DOHH2 (cell line): ENCODE data around the gene MKLN1.

Experiments used
- H3F3A ChIP-seq: fragments of 200-600 bp; sonication (generic), shearing (Covaris generic); 2 replicates; pipeline ENCODE4 v1.6.0; 2016; ENCODE audit warnings: antibody characterized with exemption, mild to moderate bottlenecking; ENCODE audit not compliant: control insufficient read depth, insufficient read depth
- H3K27ac ChIP-seq: fragments of 200-600 bp; sonication (generic); 2 replicates; pipeline ENCODE4 v1.5.1; 2014; ENCODE audit warnings: low read depth, mild to moderate bottlenecking, low read length, moderate library complexity
- H3K27me3 ChIP-seq: fragments of 200-600 bp; sonication (generic); 2 replicates; pipeline ENCODE4 v1.6.1; 2014; ENCODE audit warnings: mild to moderate bottlenecking, low read length, mixed read lengths; ENCODE audit not compliant: control insufficient read depth
- H3K36me3 ChIP-seq: fragments of 200-600 bp; sonication (generic); 2 replicates; pipeline ENCODE4 v1.6.1; 2014; ENCODE audit warnings: mild to moderate bottlenecking, low read length, moderate library complexity, mixed read lengths; ENCODE audit not compliant: control insufficient read depth
- H3K4me1 ChIP-seq: fragments of 200-600 bp; sonication (generic); 2 replicates; pipeline ENCODE4 v1.6.1; 2014; ENCODE audit warnings: mild to moderate bottlenecking, low read length, mixed read lengths; ENCODE audit not compliant: control insufficient read depth
- H3K4me2 ChIP-seq: fragments of 200-600 bp; sonication (generic); 2 replicates; pipeline ENCODE4 v1.6.0; 2014; ENCODE audit warnings: mild to moderate bottlenecking, low read length, moderate library complexity
- H3K4me3 ChIP-seq: fragments of 200-600 bp; sonication (generic); 2 replicates; pipeline ENCODE4 v1.5.1; 2014; ENCODE audit warnings: mild to moderate bottlenecking, low read length, mixed read lengths
- H3K79me2 ChIP-seq: fragments of 200-600 bp; sonication (generic); 2 replicates; pipeline ENCODE4 v1.6.1; 2014; ENCODE audit warnings: mild to moderate bottlenecking, low read length, mixed read lengths; ENCODE audit not compliant: control insufficient read depth
- H3K9me2 ChIP-seq: fragments of 200-600 bp; sonication (generic); replicated peaks from 2 replicates; pipeline ENCODE4 v1.6.1; 2014; ENCODE audit warnings: mild to moderate bottlenecking, low read length, mixed read lengths; ENCODE audit not compliant: control insufficient read depth
- H3K9me3 ChIP-seq: fragments of 200-600 bp; sonication (generic); 2 replicates; pipeline ENCODE4 v1.6.1; 2014; ENCODE audit warnings: antibody characterized with exemption, low read length, mixed read lengths; ENCODE audit not compliant: control insufficient read depth, insufficient read depth
- H4K20me1 ChIP-seq: fragments of 200-600 bp; sonication (generic); 2 replicates; pipeline ENCODE4 v1.6.0; 2014; ENCODE audit warnings: low read depth, mild to moderate bottlenecking, antibody characterized with exemption, low read length, moderate library complexity; ENCODE audit not compliant: control insufficient read depth, insufficient read depth
- EZH2phosphoT487 ChIP-seq: fragments of 200-600 bp; sonication (generic); IDR thresholded peaks from 2 replicates; pipeline ENCODE4 v1.6.1; 2017; ENCODE audit warnings: borderline replicate concordance, mild to moderate bottlenecking, antibody characterized with exemption, low read length, moderate library complexity, mixed read lengths
- TF ChIP-seq, protein P1 (sequence below): fragments of 200-600 bp; sonication (generic); IDR thresholded peaks from one replicate; pipeline ENCODE4 v1.5.1; 2014; ENCODE audit warnings: antibody characterized with exemption, mild to moderate bottlenecking, low read depth, low read length; ENCODE audit not compliant: poor library complexity, severe bottlenecking

MKLN1 gene

GRCh38 chr7:131338691-131339390 lies 11.2 kb downstream of the MKLN1 start:
- peaks cover 66% of the 10 kb centered on the region for H3K36me3 ChIP-seq
- H3K4me2 ChIP-seq = no peak overlapping the region
- H3K4me1 ChIP-seq = no peaks in the 10 kb centered on the region
- no peak overlapping the region for H3K4me3 ChIP-seq
- H3K79me2 ChIP-seq = peaks cover 100% of the 10 kb centered on the region
- TF ChIP-seq, protein P1, sequence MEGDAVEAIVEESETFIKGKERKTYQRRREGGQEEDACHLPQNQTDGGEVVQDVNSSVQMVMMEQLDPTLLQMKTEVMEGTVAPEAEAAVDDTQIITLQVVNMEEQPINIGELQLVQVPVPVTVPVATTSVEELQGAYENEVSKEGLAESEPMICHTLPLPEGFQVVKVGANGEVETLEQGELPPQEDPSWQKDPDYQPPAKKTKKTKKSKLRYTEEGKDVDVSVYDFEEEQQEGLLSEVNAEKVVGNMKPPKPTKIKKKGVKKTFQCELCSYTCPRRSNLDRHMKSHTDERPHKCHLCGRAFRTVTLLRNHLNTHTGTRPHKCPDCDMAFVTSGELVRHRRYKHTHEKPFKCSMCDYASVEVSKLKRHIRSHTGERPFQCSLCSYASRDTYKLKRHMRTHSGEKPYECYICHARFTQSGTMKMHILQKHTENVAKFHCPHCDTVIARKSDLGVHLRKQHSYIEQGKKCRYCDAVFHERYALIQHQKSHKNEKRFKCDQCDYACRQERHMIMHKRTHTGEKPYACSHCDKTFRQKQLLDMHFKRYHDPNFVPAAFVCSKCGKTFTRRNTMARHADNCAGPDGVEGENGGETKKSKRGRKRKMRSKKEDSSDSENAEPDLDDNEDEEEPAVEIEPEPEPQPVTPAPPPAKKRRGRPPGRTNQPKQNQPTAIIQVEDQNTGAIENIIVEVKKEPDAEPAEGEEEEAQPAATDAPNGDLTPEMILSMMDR = no peak
- TF ChIP-seq EZH2phosphoT487 = no peak
- no peak overlapping the region for H3K27ac ChIP-seq
- no peaks in the 10 kb centered on the region for H4K20me1 ChIP-seq
- H3K9me3 ChIP-seq = peaks cover 26% of the 10 kb centered on the region
- H3F3A ChIP-seq = peaks cover 10% of the 10 kb centered on the region
- H3K27me3 ChIP-seq = no peaks in the 10 kb centered on the region
- H3K9me2 ChIP-seq = no peaks in the 10 kb centered on the region

- H3K4me1 ChIP-seq = no peaks in the 10 kb centered on the region
- no peaks in the 10 kb centered on the region for H3K27me3 ChIP-seq
- H3F3A ChIP-seq = no peaks in the 10 kb centered on the region; the same call in none of the 2 replicates
- H3K9me2 ChIP-seq = no peaks in the 10 kb centered on the region
- H3K27ac ChIP-seq = no peak overlapping the region
- H3K4me2 ChIP-seq = no peak overlapping the region
- TF ChIP-seq, protein P1 = no peak
- no peak for TF ChIP-seq EZH2phosphoT487
- no peak overlapping the region for H3K4me3 ChIP-seq
- peaks cover 45% of the 10 kb centered on the region for H3K36me3 ChIP-seq
- peaks cover 100% of the 10 kb centered on the region for H3K79me2 ChIP-seq
- H4K20me1 ChIP-seq = peaks cover 4% of the 10 kb centered on the region
- peaks cover 5% of the 10 kb centered on the region for H3K9me3 ChIP-seq
Measured at GRCh38 chr7:131341690-131342089, 14.0 kb downstream of the MKLN1 start.

DNA sequence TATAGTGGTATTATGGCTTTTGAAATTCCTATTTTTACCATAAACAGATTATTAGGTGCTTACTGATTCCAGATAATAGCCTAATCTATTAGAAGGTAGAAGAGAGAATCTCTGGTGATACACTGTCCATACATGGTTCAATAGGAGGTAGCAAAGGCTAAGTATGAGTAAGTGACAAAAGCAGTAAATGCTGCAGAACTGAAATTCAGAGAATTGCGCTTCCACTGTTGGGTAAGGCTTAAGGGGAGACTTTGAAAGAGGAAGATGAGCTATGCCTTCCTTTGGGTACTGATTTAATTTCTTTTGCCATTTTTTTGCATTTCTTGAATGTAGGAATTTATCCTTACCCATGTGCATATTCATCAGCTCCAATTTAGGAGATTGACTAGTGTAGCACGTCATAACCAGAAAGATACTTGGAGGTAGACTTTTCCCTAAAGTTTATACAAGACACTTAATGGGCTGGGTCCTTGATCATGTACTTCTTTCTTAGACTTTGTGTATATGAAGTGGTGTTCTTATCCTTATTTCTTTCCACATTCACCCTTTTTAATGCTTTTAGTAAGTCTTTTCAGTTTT lies 15.3 kb downstream of the MKLN1 start:
- H3K4me2 ChIP-seq = no peak overlapping the region
- H4K20me1 ChIP-seq = peaks cover 8% of the 10 kb centered on the region
- no peak overlapping the region for H3K4me3 ChIP-seq

More for the DNA sequence above, 15.3 kb downstream of the MKLN1 start:
- Histone ChIP-seq H3K4me1 (no peaks in the 10 kb centered on the region), H3F3A (no peaks in the 10 kb centered on the region; the same call in none of the 2 replicates), H3K9me3 (no peaks in the 10 kb centered on the region), H3K27ac (no peak overlapping the region), H3K36me3 (peaks cover 36% of the 10 kb centered on the region), H3K9me2 (no peaks in the 10 kb centered on the region), H3K27me3 (no peaks in the 10 kb centered on the region), H3K79me2 (peaks cover 100% of the 10 kb centered on the region)
- TF ChIP-seq EZH2phosphoT487 = no peak
- TF ChIP-seq, protein P1 = no peak
